ENCODE measurements around the gene RPL15.

GRCh38 chr3:23911397-23911796 lies 5.5 kb upstream of the RPL15 start:
- TF ChIP-seq CTCF (IDR thresholded peaks at IDR 0.05) = no peak
- no peak for TF ChIP-seq POLR2AphosphoS5 (IDR thresholded peaks at IDR 0.05)
- no peak for TF ChIP-seq POLR2A (IDR thresholded peaks at IDR 0.05)
- no peak for TF ChIP-seq EP300 (IDR thresholded peaks at IDR 0.05)

Data from sigmoid colon (tissue), 4 donors.